Retinal pigment epithelial cell (primary cell): Measurements from ENCODE around the gene FAM13A.
"Not testable (repeated sequence)": the region's sequence is repeated elsewhere in the genome, so short reads cannot be mapped to it uniquely, and the experiment has no call there.

Experiments
- DNase-seq: peaks from one replicate; pipeline ENCODE4 v3.0.0-alpha.2; 2010; ENCODE audit warnings: low read depth
- H3K4me3 ChIP-seq: 2 replicates; pipeline ENCODE4 v1.5.1; 2011; ENCODE audit warnings: mild to moderate bottlenecking, low read length, control low read depth, moderate library complexity
- TF ChIP-seq, protein P1 (sequence below): conservative IDR thresholded peaks from 2 replicates; pipeline ENCODE4 v1.5.1; 2011; ENCODE audit warnings: low read depth, low read length, control low read depth, inconsistent platforms

FAM13A gene

GRCh38 chr4:88865466-88865865 lies 191.5 kb downstream of the FAM13A start:
- TF ChIP-seq, protein P1, sequence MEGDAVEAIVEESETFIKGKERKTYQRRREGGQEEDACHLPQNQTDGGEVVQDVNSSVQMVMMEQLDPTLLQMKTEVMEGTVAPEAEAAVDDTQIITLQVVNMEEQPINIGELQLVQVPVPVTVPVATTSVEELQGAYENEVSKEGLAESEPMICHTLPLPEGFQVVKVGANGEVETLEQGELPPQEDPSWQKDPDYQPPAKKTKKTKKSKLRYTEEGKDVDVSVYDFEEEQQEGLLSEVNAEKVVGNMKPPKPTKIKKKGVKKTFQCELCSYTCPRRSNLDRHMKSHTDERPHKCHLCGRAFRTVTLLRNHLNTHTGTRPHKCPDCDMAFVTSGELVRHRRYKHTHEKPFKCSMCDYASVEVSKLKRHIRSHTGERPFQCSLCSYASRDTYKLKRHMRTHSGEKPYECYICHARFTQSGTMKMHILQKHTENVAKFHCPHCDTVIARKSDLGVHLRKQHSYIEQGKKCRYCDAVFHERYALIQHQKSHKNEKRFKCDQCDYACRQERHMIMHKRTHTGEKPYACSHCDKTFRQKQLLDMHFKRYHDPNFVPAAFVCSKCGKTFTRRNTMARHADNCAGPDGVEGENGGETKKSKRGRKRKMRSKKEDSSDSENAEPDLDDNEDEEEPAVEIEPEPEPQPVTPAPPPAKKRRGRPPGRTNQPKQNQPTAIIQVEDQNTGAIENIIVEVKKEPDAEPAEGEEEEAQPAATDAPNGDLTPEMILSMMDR, result no peak
- no peak for DNase-seq
- H3K4me3 ChIP-seq, result no peak overlapping the region

DNA sequence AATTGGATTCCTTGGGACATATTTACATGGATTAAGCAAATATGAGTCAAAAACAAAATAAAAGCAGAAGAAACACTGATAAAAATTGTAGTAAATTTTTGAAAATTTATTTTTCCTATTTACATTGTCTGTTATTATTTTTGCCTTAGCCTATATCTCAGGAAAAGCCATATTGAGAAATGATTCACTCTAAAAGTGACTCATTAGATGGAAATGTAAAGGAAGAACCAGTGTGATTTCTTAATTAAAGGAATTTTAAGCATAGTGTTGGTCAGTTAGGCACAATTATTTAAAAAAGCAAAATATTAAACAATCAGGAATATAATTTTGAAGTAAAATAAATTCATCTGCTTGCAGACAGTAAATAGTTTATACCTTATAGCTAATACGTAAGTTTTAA lies 191.9 kb downstream of the FAM13A start:
- no peak for DNase-seq

GRCh38 chr4:88860586-88860985 lies 196.4 kb downstream of the FAM13A start:
- TF ChIP-seq, protein P1, result no peak
- no peak for DNase-seq
- no peak overlapping the region for H3K4me3 ChIP-seq

More for the DNA sequence above, 191.9 kb downstream of the FAM13A start:
- H3K4me3 ChIP-seq, result no peak overlapping the region
- TF ChIP-seq, protein P1, result no peak

GRCh38 chr4:88859191-88859812 lies 197.7 kb downstream of the FAM13A start:
- DNase-seq, result no peak
- no peak overlapping the region for H3K4me3 ChIP-seq
- TF ChIP-seq, protein P1, result no peak

DNA sequence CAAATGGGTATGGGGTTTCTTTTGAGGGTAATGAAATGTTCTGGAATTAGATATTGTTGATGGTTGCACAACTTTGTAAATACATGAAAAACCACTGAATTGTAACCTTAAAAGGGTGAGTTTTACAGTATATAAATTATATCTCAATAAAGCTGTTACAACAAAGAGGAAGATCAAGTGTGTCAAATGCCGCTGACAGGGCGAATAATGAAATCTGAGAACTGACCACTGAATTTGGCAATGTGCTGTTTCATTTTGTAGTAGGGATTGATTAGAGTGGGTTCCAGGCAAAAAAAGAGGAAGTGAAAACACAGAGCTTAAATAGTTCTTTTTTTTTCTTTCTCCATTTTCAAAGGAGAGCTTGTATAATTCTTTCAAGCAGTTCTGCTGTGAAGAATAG lies 198.2 kb downstream of the FAM13A start:
- DNase-seq, result no peak

GRCh38 chr4:88857588-88857987 lies 199.4 kb downstream of the FAM13A start:
- no peak overlapping the region for H3K4me3 ChIP-seq
- TF ChIP-seq, protein P1, result no peak
- no peak for DNase-seq

More for the DNA sequence above, 198.2 kb downstream of the FAM13A start:
- no peak overlapping the region for H3K4me3 ChIP-seq
- TF ChIP-seq, protein P1, result no peak

DNA sequence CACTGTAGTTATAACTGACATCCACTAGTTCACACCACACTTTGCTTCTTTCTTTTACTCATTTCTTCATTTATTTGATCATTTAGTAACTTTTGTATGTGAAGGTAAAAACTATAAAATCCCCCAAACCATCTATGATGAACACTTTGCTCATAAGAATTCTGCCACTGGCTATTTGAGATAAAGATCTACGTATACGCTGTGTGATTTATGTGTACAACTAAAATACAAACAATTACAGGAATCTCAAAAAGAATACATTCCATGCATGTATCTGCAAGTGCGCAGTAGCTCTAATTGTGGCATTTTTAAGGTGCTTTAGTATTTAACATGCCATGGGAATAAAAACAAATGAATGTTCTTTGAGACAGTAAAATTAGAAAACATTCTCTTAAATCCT lies 202.5 kb downstream of the FAM13A start:
- no peak overlapping the region for H3K4me3 ChIP-seq
- TF ChIP-seq, protein P1, result no peak
- no peak for DNase-seq

DNA sequence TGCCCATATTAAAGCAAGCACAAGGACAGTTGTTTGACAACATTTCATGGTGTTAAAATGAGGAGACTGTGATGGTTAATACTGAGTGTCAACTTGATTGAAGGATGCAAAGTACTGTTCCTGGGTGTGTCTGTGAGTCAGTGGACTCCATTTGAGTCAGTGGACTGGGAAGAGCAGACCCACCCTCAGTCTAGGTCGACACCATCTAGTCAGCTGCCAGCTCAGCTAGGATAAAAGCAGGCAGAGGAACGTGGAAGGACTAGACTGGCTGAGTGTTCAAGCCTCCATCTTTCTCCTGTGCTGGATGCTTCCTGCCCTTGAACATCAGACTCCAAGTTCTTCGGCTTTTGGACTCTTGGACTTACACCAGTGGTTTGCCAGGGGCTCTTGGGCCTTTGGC lies 203.4 kb downstream of the FAM13A start:
- H3K4me3 ChIP-seq, DNase-seq: not testable (repeated sequence)
